Smooth muscle cell of trachea (primary cell): ENCODE data around the gene DDAH2. TPM values are rescaled to one million over a fixed set of nuclear protein-coding genes. Genes with fewer than 3 reads are reported as not detected.

Experiments used
- total RNA-seq: library from RNA; depleted of rRNA; stranded (reverse); fragments of >200 nt; gene quantifications from 2 replicates; pipeline ENCODE4 v1.2.1, GENCODE V29; 2014

The DDAH2 gene, protein sequence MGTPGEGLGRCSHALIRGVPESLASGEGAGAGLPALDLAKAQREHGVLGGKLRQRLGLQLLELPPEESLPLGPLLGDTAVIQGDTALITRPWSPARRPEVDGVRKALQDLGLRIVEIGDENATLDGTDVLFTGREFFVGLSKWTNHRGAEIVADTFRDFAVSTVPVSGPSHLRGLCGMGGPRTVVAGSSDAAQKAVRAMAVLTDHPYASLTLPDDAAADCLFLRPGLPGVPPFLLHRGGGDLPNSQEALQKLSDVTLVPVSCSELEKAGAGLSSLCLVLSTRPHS
- 93.8 and 161 TPM in 2 replicates for total RNA-seq

DNA sequence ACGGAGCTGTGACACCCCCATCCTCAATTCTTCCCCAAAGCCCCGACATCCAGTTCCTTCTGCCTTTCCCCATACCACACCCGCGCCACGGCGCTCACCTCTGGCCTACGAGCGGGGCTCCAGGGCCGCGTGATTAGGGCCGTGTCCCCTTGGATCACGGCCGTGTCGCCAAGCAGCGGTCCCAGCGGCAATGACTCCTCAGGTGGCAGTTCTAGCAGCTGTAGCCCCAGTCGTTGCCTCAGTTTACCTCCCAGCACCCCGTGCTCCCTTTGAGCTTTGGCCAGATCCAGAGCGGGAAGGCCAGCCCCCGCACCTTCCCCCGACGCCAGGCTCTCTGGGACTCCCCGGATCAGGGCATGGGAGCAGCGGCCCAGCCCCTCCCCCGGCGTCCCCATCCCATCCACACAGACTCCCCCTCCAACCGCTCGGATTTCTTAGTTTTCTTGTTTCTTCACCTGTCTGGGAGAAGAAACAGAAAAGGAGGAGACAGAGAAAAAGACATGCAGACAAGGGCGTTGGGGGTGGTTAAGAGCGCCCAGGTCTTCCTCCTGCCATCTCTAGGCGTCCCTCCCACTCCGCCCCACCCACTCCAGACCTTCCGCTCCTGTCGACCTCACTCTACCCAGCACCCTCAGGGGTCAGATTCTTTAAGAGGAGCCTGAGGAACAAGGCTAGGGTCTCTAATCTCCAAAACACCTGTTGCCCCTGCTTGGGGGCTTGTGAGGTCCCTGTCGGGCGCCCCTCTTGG, at the start of gene DDAH2:
DDAH2 (minus strand) TSS at position 533 of the 748 bp plus-strand sequence; CDS start at position 395, 138 bp downstream.

DNA sequence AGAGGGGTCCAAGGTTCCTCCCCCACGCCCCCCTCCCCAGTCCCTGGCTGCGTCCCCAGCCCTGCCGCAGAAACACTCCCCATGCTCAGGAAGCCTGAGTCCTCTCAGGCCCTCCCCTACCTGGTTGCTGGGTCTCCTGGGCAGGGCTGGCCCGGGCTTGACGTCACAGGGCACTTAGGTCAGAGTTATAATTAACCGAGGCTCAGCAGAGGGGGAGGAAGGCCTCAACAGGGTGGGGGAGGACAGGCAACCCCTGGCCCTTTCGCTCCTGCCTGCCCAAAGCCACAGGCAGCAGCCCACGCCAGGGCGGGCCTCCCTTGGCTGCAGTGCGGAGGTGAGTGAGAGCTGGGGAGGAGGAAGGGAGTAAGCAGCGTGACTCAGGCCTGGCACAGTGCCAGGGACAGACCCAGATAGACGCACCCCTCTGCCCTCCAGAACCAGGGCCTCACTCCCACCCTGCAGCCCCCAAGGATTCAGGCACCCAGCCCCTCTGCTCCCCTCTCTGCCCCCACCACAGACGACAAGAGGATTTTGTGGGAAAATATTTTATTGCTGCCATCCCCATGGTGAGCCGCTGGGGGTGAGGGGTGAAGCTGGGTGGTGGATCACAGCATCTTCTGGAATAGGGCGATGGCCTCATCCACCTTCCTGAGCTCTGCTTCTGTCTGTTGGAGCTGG, 48.0 kb upstream of the DDAH2 start, which contains the start of gene VWA7:
VWA7 (minus strand) TSS at position 340 of the 678 bp plus-strand sequence. CDS start 549 bp downstream, outside the sequence.

DNA sequence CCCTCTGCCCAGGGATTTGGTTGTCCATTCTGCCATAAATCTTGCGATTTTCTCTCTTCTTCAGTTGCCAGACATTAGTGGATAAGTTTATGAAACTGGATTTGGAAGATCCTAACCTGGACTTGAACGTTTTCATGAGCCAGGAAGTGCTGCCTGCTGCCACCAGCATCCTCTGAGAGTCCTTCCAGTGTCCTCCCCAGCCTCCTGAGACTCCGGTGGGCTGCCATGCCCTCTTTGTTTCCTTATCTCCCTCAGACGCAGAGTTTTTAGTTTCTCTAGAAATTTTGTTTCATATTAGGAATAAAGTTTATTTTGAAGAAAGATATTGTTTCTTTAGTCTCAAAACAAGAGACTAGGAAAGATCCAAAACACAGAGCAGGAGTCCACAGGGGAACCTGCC, 33.3 kb upstream of the DDAH2 start, which contains the start of gene SAPCD1:
SAPCD1 (plus strand) TSS at position 301 of the 400 bp plus-strand sequence. CDS start 399 bp downstream, outside the sequence.

DNA sequence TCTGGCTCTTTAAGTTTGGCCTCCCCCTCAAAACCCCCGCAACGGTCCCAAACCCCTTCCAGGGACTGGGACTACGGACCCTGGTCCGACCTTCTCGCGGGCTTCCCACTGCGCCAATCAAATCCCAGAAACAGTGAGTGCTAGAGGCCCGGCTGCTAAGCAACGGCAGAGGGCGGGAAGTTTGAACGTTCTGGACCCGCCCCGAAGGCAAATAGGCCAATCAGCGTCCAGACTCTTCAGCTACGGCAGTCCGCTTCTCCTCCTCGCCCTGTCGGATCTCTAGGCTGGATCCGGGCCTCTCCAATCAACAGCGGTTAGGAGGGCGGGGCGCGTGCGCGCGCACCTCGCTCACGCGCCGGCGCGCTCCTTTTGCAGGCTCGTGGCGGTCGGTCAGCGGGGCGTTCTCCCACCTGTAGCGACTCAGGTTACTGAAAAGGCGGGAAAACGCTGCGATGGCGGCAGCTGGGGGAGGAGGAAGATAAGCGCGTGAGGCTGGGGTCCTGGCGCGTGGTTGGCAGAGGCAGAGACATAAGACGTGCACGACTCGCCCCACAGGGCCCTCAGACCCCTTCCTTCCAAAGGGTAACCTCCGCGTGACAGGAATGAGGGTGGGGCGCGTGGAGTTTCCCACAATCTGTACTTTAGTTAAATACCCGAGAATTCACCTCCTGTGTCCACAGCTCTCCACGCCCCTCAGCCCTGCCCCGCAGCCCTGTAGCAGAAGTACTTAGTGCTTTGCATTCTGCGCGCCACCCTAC, 10.7 kb upstream of the DDAH2 start, which contains the start of gene MSH5:
MSH5 (plus strand) TSS at position 367 of the 758 bp plus-strand sequence. CDS start 462 bp downstream, outside the sequence.

DNA sequence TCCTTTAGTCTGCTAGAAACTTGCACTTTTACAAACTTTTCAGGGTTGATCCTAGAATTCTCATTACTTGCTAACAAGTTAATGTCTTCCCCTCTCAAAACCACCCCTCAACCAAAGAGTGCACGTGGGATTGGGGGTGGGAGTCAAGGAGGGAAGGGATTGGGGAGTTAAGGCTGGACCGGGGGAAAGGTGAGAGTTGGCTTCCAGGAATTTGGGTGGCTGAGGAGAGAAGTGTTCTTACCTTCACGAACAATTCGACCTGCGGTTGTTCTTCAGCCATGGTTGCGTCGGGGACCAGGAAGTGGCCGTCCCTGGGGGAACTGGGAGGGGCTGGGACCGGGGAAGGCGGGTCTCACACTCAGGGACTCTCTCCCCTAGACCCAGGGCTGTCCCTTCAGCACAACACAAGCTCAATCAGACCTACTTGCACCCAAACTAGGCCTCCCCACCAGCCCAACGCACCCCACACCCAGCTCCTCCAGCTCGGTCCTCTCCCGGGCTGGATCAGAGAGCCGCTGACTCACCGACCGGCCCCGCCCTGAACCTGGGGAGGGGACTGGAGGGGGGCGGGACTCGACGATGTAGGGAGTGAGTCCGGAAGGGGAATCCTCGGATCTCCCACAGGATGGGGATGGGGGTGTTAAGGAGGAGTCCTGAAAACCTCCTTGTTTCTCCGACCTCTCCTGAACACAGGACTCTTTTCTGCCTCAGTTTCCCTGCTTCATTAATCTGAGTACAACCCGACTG, 7.1 kb upstream of the DDAH2 start, which contains the start of gene CLIC1:
CLIC1 (minus strand) TSS at position 510 of the 747 bp plus-strand sequence; CDS start at position 280, 230 bp downstream.

DNA sequence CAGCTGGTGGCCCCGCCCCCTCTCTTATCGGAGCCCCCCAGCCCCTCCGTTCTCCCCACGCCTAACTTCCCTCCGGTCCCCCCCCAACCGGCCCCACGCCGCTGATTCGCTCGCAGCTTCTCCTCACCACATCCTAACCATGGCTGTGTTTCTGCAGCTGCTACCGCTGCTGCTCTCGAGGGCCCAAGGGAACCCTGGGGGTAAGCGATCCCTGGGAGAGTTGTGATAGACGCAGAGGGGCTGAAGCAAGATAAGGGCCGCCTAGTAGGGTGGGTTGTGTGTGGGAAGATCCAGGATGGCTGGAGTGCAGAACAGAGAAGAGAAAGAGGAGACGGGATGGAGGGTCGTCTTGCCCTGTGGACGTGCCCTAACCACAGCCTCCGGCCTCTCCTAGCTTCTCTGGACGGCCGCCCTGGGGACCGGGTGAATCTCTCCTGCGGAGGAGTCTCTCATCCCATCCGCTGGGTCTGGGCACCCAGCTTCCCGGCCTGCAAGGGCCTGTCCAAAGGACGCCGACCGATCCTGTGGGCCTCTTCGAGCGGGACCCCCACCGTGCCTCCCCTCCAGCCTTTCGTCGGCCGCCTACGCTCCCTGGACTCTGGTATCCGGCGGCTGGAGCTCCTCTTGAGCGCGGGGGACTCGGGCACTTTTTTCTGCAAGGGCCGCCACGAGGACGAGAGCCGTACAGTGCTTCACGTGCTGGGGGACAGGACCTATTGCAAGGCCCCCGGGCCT, 5.7 kb downstream of the DDAH2 start, which contains the start of gene MPIG6B:
MPIG6B (plus strand) TSS at position 129 of the 735 bp plus-strand sequence; CDS start at position 140, 11 bp downstream.

DNA sequence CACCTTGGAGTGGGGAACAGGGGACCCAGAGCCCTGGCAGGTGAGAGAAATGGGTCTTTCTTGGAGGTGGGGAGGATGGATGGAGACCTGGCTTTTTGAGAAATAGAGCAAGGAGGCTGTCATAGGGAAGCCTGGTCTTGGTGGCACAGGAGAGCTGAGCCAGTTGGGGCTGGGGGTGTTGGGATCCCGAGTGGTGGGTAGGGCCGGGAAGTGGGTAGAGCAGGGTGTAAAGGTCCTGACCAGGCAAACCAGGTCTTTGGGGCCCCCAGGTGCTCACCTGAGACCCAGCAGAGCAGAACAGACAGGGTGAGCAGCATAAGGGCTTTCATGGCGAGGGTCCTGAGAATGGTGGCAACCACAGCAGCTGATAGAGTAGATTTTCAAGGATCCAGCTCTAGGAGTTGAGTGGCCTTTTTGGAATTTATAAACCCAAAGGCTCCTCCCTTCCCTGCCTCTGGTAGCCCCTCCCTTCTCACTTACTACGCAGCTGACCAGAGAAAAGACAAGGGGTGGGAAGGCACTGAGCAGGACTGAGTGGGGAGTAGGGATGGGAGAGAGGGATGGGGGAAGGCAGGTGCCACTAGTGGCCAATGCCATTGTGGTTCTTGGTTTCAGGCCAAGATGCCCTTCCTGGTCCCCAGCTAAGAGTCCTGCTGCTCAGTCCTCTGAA, 7.6 kb downstream of the DDAH2 start, which contains the start of gene LY6G6C:
LY6G6C (minus strand) TSS at position 396 of the 670 bp plus-strand sequence; CDS start at position 329, 67 bp downstream.

DNA sequence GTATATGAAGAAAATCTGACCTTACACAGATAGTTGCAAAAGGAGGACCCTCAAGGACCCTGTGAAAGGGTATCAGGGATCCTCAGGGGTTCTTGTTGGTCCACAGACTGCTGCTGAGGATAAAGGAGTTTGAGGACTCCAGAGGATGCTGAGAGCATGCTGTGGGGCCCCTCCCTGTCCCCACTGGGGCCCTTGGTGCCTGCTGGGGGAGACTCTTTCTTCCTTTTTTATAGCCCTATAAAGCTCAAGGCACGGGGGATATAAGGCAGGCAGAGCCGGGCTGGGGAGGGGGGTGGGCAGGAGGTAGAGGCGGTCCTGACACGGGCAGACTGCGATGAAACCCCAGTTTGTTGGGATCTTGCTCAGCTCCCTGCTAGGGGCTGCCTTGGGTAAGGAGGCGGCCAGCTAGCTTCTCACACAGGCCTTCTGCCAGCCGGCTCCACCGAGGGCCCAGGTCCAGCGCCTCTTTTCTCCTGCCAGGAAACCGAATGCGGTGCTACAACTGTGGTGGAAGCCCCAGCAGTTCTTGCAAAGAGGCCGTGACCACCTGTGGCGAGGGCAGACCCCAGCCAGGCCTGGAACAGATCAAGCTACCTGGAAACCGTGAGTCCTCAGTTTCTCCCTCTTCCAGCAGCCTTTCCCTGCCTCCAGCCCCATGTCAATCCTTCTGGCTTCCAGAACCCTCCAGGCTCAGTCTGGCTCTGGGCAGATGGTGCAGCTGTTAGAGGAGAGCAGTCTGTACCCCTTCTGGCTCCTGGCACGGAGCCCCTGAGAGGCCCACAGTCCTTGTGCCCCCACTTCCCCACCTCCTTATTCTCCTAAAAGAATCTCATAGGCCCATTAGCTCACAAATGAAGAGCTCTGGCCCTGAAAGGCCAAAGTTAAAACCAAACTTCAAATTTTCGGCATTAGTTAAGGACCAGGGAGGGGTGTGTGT, 13.8 kb downstream of the DDAH2 start, which contains the start of gene LY6G6D:
LY6G6D (plus strand) TSS at position 327 of the 937 bp plus-strand sequence; CDS start at position 335, 8 bp downstream.

DNA sequence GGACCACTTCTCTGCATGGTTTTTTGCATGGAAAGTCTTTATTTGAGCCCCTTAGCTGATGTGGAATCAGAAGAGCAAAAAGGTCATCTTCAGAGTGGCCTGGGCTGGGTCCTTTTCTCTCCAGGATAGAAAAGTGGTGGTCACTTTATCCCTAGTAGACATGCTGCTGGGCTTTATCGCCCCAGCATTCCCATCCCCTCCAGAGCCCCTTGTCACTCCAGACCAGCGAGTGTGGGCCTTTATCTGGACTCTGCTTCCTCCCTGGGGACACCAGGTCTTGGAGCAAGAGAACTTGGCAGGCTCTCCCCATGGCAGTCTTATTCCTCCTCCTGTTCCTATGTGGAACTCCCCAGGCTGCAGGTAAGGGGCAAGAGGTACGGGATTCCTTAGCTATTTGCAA, 22.5 kb downstream of the DDAH2 start, which contains the start of gene LY6G6F:
LY6G6F (plus strand) TSS at position 268 of the 400 bp plus-strand sequence; CDS start at position 309, 41 bp downstream.

DNA sequence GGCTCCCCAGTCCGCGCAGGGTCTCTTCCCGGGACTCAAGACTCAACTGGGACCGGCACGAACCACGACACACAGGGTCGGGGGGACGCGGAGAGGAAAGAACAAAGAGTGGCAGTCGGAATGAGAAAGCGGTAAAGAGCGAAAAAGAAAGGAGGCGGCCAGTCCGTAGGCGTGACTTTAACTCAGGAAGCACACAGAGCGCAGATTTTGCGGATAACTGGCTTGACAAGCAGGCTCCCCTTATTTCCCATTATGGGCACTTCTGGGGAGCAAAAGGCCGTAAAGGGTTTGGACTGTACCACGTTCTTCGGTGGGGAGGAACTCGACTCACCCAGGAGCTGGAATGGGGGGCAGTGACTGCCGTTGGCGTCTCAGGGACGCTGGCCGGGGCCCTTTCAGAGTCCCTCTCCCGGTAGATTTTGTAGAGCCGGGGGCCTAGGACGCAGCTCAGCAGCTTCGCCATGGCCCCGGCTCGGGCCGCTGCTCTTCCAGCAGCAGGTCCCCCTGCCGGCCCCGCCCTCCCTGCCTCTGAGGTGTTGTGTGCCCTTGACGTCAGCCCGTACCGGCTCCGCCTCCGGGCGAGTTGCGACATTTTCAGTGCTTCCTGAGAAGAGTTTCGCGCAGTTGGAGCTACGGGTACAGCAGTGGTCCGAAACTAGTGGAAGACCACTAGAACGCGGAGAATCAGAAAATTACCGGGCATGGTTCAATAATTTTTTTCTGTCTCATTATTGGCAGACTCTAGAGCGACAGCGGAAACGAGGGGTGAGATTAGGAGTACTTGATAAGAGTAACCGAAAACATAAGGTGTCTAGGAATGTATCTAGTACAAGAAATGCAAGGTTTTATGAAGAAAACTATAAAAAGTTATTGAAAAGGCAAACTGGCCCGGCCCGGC, 26.0 kb downstream of the DDAH2 start, which contains the start of gene ABHD16A:
ABHD16A (minus strand) TSS at position 506 of the 898 bp plus-strand sequence; CDS start at position 463, 43 bp downstream.

DNA sequence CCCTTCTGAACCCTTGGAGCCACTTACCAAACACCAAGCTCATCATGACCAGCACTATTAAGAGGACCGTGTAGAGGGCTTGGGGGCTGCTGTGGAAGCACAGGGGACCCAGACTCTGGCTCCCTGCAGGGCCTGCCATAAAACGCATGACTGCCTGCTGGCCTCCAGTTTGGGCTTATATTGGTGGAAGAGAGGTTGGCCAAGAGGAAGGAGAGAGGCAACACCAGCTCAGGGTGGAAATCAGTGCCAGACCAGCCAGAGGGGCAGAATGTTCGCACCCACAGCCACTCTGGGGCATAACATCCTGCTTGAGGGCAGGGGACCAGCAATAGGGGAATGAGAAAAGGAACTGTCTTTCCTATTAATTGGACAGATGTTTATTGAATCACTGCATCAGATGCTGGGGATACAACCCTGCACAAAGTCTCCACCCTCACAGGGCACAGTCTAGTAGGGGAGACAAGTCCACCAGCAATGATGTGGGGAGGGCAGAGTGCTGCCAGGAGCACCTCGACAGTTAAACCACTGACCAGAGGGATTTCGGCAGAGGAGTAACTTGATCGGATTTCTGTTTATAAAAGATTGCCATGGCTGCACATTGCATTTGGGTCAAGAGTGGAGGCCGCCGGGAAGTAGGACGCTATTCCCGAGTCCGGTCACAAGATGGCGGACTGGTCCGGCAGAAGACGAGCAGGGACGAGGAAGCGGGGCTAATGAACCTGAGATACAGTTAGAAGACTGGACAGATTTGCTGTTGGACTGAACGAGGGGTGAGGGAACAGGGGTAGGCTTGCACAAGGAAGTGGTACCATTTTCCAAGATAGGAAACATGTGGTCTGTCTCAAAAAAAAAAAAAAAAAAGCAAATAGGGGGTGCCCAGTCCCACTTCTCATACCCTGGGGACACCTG, 48.6 kb downstream of the DDAH2 start, which contains the start of gene LY6G5C:
LY6G5C (minus strand) TSS at position 842 of the 909 bp plus-strand sequence; CDS start at position 148, 694 bp downstream.

